NCI-H2196 treated with DMSO at 0.1 percent for 48 hours (cell line): ENCODE data around the gene KCNQ1.

Experiments
- DNase-seq: peaks from one replicate; lab custom pipeline; 2025; ENCODE audit not compliant: unreplicated experiment; lab: John Stamatoyannopoulos, UW

The KCNQ1 gene

DNA sequence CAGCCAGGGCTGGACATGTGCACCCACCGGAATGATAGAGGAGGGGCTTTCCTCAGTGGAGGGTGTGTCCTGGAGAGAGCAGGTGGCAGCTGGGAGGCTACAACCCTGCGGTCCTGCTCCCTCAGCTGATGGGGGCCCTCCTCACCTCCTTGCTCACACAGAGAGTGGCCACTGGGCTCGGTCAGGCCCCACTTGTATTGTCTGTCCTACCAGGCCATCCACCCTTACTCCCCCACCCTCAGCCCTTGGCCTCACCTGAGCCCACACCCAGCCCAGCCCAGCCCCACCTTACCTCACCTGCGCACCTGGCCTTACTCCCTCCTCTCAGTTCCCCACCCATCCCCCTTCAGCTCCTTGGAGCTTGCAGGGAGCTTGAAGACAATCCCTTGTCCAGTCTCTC, 3.6 kb upstream of the KCNQ1 start:
- DNase-seq = no peak

DNA sequence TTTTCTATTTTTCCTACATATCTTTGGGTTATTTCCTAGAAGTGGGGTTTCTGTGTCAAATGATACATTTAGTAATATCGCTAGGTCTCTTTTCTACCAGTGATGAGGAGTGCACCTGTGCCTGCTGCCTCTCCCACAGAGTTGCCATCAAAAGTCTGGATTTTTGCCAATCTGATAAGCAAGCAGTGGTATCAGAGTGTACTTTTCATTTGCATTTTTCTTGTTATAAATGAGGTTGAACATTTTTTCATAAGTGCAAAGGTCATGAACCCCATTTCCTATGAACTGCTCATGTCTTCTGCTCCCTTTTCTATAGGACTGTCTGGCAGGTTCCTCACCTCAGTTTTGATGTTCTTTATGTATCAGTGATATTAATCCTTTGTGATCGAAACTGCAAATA, 2.2 kb upstream of the KCNQ1 start:
- no peak for DNase-seq

DNA sequence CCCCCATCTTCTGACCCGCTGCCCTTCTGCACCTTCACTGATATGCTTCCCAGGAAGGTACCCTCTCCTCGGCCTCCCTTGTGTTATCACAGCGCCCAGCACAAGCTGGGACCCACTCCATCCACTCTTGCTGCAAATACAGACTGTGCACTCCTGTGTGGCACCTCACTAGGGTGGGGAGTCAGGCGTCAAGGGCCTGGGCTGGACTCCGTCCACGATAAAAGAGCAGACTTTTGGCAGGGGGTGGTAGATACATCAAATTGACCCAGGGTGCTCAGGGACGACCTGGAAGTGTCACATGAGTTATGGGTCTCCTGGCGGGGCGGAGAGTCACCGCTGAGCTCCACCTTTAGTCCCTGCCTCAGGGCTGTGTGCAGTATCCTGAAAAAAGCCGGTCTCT, 1.4 kb upstream of the KCNQ1 start:
- DNase-seq = no peak

DNA sequence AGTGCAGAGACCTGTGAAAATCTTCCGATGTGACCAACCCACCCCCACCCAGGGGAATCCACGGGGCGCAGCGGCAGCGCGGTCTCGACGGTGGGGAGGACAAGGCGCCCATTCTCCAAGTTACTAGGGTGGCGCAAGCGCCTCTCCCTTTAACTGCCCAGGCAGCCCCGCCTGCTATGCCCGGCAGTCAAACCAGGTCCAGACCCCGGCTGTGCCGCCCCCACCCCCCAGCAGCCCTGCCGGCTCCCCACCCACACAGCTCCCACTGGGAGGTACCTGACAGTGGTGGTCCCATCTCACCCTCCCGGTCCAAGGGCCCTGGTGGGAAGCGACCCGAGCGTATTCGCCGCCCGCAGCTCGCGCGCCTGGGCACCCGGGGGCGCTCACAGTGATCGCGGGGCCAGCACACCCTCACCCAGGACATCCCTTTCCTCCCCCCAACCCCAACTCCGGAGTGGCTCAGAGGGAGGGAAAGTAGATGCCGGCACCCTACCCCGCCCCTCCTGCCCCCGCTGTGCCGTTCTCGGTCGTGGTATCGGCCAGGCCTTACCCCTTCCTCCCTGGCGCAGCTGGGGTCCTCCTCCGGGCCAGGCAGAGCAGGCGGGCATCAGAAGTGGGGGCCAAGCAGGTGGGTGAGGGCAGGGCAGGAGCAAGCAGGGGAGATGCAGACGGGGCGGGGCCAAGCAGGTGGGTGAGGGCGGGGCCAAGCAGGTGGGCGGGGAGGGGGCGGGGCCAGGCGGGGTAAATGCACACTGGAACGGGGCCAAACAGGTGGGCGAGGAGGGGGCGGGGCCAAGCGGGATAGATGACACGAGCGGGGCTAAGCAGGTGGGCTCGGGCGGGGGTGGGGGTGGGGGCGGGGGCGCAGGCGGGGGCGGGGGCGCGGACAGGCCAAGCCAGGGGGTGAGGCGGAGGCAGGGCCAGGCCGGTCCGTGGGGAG, 657 bp upstream of the KCNQ1 start, which contains the start of gene TRPM5:
TSS of gene TRPM5 (minus strand) at position 634 of the 940 bp plus-strand sequence. CDS start 21,478 bp downstream, outside the sequence.
- peak; percentile 67 for DNase-seq

DNA sequence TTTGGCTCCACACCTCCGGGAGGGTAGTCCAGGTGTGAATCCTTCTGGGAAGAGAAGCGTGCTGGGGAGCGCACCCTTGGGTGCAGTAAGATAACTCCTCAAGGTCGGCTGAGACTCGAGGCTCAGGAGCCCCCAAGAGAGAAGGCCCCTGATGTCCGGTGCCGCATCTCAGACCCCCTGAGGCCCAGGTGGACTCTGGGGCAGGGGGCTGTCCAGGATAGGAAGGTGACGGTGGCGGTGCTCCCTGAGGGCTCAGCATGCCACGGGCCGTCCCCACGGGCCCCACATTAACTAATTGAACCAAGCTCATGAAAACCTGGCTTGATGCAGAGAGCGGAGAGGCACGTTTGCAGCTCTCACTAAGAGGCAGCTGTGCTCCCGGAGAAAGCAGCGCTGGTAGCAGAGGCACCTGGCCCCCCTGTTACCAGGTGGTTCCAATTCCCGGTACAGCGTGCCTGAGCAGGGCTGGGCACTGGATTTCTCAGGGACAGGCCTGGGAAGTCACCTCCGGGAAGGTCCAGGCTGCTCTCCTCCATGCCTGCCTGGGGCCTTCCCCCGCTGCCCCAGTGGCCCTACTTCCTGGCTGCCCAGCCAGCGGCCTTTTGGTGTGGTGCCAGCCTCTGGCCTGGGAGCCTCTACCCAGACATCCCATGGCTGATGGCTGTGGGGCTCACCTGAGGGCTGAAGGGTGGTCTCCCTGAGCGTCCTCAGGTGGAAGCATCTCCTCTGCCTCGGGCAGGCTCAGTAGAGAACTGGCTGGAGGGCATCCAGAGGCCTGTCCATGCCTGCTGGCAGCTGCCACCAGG, 1.1 kb downstream of the KCNQ1 start:
- no peak for DNase-seq

DNA sequence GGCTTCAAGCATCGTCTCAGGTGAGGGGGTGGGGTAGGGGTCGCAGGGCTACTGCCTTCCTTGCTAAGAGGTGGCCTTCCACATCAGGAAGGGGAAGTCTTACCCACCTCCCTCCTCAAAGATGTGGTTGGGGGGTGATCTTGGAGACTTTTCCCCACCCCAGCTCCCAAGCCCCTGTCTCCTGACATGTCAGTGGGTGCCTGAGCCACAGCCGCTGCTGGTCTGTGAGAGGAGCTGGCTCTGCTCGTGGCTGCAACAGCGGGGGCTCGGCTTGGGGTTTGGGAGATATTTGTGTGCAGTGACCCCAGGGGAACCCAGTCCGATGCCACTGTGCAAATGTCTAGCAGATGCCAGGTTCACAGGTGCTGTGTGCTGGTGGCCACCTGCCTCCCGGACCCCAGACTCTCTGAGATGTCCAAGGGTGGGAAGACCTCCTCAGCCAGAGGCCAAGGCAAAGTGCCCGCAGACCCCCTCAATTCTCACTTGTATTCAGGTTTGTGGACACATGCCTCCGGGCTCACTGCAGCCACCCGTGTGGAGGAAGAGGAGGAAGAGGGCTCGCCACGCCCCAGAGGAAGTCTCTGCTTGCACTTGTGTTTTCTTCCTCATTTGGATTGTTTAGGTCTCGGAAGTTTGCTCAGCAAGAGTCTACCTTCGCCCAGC, 1.9 kb downstream of the KCNQ1 start:
- no peak for DNase-seq

DNA sequence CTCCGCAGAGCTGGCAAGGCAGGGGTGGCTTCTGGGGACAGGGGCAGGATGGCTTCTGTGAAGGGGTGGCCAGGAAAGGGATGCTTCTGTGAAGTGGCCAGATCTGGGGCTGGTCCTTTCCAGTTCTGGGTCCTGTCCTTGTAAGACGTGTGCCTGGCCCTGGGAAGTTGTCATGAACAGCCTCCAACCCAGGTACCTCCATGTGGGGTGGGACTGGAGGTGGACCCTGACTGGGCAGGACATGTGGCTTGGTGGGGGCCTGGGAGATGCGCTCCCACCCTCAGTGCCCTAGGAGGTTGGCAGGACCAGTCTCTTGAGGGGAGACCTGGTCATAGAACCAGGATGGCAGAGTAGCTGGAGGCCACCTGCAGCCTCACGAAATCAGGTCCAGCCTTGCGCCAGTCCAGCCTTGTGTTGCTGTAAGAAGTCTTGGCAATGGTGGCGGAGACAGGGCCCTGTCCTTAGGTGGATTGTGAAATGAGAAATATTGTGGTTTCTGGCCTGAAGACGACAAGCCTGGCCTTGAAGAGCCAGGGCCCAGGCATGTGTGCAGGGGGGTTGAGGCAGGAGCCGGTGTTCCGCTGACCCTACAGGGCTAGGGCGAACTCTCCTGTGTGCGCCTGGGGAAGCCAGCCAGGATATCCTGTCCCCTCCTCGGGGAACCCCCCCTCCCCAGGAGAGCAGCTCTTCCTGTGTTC, 2.6 kb downstream of the KCNQ1 start:
- DNase-seq = no peak

DNA sequence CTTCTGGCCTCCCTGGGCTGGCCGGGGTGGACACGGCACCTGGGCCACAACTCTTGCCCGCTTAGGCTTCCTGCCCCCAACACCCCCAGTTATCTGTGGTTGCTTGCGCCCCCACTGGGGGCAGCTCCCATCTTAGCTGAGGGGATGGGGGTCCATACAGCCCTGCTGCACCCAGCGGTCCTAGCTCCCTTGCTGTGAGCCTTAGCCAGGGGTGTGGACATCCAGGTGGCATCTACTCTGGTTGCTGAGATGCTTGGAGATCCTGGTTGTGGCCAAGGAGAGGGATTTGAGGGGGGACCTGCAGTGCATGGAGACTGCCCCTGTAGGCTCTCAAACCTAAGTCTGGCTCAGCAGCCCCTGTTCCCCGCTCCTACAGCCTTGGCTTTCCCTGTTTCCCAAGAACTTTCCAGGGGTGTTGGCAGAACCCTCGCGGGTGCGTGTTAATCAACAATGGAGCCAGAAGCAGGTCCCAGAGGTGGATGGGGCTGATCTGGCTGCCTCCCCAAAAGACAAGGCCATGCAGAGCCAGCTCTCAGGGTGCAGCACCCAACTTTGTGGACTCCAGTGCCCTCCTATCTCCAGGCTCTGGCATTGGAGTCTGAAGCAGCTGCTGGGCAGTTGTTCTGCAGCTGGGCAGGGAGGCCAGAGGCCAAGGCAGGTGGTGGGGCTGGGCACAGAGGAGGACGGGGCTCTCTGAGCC, 3.3 kb downstream of the KCNQ1 start:
- DNase-seq = no peak

DNA sequence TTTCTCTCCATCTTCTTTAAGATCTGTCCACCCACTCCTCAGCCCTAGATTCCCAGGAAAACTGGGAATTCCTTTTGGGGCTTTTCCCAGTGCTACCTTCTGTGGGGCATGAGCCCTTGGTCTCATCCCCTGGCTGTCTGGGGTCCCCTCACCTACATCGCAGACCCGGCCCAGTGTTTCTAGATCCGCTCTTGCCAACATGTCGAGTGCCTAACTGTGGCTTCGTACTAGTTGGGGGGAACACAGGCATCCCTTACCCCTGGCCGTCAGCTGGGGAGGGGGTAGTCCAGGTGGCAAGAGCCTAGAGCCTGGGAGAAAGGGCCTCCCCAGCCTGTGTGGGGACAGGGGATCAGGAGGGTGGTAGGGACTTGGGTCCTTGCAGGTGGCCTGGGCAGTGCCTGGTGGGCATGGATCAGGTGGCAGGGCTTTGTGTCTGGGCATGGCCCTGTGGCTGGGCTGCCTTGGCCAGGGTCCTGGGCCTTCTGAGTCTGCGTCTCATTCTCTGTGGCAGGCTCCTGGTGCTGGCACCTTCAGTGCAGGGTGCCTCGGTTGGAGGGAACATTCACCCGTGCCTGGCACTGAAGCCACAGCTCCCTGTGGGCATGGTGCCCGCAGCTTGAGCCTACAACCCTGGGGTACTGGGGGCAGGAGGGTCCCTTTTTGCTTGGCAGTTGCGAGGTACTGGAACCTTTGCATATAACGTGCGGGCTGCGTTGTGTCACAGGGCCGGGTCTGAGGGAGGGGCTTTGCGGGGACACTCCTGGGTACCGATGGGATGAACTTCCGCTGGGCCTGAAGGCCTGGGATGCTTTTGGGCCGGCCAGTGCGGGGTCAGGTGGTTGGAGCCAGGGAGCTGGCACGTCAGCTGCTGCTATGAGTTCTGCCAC, 4.1 kb downstream of the KCNQ1 start:
- no peak for DNase-seq

DNA sequence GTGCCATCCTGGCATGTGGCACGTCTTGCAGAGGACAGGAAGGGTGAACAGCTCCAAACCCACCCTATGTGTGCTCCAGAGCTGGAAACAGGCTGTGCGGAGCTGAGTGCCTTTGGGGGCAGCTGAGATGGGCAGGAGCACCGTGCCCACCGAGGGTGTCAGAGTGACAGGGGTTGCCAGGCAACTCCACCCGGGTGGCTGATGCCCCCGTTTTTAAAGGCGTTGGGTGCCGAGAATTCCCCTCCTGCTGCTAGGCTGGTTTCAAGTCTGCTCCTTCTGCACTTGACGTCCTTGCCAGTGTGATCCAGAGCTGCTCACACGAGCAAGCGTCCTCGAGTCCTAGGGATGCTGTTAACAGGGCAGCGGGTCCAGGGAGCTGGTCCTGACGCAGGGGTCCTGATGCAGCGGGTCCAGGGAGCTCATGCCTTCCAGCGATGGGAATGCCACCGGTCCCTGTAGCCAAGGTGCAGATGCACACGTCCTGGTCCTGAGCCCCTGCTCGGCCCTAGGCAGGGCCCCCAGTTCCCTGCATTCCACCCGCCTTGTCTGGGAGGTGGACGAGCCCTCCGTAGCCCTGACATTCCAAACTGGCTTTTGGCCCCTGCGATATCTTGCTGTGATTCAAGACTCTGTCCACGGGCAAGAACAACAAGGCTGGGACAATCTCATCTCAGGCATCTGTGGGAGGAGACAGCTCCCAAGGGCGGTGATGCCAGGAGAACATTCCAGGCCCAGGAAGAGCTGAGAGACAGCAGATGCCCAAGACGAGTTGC, 4.9 kb downstream of the KCNQ1 start:
- DNase-seq = no peak

DNA sequence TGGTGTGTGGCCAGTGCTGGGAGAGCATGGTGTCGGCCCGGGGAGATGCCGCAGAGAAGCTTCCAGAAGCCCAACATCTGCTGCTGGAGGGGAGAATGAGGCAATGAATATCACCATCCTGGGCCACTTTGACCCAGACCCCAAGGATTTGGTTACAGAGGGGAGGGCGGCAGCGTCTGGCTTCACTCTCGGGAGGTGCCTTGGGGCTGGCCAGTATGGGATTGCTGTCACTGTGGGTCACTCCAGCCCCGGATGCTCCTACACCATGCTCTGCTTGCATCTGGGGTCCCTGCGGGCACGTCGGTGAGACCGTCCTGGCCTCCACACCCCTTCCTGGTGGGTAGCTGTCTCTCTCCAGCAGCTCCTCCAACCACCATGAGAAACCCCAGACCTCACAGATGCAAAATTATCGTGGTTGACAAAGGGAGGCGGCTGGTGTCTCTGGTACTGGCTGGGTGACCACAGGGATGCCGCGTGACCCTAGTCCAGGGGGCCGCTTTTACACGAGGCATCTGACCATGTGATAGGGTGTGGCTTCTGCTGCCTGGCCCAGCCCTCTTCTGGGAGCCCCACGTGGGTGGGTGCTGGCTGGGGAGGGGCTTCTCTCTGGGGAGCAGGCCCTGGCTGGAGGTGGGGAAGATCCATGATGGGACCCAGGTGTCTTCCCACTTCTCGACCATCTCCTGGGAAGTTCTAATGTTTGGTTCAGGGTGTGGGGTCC, 5.7 kb downstream of the KCNQ1 start:
- no peak for DNase-seq

DNA sequence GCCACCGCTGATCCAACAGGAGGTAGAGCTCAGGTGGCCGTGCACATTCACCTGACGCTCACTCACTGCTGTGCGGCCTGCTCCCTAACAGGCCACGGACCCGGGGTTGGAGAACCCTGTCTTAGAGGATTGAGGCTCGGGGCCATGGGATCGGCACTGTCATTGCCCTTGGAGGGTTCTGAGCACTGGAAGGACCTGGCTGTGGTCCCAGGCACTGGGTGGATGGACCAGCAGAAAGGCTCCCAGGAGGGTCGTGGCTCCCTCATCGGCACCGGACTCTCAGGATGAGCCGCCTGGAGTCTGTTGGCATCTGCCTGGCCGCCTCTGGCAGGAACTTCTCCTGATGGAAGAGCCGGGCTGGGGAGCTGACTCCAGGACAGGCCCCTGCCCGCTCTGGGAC, 6.5 kb downstream of the KCNQ1 start:
- DNase-seq = no peak

DNA sequence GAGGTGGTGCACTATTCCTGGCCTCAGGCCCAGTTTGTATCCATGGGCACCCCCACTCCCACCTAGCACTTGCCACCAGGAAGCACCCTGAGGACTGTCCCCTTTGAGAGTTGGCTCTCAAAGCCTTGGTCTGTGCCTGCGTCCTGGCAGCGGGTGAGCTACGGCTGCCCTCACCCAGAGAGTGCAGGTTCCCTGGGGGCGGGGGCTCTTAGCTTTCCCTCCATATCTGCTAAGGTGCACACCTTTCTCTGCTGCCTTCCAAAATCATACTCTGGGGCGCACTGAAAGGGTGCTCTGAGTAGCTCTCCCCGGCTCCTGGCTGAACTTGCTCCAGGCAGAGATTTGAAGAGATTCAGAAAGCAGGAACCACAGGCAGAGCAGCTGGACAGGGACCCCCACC, 7.1 kb downstream of the KCNQ1 start:
- DNase-seq = no peak

DNA sequence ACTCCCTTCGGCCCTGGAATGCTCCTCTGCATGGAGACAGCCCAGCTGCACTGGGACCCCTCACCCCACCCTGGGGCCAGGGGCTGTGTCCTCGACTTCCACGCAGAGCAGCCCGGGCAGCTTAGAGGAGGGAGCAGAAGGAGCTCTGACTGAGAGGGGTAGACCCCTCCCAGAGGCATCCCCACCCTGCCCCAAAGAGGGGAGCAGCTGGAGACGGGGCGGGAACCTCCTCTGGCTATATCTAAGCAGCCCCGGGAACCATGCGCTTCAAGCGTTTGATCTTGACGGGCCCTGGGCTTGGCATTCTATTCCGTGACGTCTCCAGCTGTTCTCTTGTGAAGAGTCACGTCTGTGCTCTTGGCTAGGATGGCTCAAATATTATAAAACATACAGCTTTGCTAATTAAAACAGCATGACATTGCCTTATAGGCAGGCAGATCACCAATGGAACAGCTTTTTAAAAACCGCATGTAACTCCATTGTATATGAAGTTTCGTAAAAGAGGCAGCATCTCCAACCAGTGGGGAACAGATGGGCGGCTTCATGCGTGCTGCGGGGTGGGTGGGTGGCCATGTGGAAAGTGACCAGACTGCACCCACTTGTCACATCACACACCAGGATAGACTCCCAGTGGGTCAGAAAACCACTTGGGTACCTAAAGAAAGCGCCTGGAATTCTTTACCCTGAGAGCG, 7.7 kb downstream of the KCNQ1 start:
- DNase-seq = no peak

DNA sequence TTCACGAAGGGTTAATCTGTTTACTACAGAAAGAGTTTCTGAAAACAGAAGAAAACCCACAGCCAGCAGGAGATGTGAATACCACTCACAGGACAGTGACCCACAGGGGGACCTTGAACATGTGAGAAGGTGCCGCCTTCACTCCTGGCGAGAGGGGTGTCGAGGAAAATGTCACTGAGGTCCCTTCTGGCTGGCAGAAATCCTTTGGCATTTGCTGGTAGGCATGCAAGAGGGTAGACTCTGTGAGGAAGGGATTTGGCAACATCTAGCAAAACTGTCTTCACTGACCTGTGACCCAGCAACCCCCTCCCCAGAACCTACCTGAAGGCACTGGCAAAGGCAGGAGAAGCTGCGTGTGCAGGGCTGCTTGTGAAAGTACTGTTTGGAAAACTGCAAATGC, 8.6 kb downstream of the KCNQ1 start:
- DNase-seq = no peak

DNA sequence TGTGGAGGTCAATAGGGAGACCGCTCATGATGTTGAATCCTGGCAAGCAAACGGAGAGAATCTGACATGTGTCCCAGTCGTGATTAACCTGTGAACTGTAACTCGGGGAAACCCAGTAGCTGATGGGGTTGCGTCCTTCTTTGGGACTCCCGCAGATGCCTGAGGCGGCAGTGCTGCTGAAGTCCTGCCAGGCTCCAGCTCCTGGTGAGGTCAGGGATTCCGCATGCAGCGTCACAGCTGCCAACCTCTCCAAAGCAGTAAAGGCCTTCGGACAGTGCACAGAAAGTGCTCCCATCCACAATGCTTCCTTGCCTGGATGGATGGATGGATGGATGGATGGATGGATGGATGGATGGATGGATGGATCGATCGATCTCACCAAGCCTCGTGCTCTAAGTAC, 13.5 kb downstream of the KCNQ1 start:
- no peak for DNase-seq

DNA sequence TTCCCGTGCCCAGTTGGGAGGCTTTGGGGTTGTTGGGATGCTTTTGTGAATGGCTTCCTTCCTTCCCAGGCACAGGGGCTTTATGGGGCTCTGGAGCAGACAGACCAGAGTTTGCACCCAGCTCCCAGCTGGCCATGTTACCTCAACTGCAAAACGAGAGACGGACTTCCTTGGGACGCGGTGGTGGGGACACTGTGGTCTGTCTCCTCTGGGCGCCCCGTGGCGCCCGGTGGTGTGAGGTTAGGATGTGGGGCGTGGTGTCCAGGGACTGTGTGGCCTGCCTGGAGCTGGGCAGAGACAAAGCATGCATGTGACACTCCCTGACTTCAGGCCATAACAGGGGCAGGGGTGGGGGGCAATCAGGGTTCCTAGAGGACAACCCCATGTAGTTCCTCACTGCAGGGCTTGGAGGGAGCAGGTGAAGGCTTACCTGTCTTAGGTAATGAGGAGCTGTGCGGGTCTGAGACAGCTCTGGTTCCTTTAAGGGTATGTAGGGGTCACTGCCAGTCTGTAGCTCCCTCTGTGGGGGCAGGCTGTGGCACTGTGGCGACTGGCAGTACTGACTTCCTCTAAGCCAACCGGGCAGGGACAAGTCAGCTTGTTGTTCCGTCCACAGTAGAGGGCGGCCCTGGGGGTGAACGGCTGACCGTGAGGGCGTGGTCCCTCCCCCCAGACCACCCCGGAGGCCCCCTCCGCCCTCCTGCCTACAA, 14.4 kb downstream of the KCNQ1 start:
- DNase-seq = no peak
